ENCODE measurements around the gene PROC.
A peak's percentile ranks its signal among the peaks of the same experiment; 100 is the strongest.

The PROC gene

DNA sequence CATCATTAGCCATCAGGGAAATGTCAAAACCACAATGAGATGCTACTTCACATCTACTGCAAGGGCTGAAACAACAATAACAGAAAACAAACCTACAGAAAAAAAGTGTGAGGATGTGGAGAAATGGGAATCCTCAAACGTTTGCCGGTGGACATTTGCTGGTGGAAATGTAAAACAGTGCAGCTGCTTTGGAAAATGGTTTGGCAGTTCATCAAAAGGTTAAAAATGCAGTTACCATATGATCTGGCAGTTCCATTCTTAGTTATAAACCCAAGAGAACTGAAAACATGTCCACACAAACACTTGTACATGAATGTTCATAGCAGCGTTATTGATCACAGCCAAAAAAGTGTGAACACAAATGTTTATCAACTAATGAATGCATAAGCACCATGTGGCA lies 44.2 kb downstream of the PROC start:
- TF ChIP-seq GATA1 (IDR thresholded peaks at IDR 0.05; ENCODE audit: low read depth, low read length) (no peak), POLR2A (IDR thresholded peaks at IDR 0.05; ENCODE audit: low read length) (no peak)
- DNase-seq: no peak

DNA sequence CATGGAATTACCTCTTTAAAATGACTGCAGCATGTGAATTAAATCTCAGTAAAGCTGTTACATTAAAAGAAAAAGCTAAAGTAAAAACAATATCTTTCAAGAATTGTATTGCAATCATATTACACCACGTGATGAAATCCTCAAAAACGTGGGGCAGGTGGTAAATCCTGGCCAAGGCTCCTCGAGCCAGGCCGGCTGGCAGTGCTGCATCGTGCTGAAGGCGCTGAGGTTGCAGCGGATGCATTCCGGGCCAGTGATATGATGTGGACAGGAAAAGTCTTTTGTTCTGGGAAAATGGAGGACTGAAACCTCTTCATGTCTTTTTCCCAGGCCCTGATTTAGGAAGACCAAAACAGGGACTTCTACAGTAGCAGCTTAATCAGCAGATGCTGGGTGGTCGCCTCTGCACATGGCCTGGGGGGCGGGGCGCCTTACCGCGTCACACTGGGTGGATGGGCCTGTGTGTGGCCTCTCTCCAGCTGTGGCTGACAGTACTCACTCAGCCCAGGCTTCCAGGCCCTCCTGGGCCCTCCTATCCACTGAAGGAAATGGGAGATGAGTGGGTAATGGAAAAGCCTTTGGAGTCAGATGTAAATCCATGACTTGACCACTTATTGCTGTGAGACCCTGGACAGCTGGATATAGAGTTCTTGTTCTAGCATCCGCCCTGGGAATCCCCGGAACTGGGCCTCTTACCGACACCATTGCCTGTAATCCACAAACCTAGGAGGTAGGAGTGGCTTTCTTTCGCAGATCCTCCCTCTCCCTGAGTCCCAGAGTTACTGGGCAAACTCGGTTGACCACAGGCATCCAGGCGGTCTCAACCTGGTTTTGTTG lies 45.1 kb downstream of the PROC start:
- peak in 1 of 2 experiments; percentile 26 for DNase-seq
- TF ChIP-seq POLR2A (IDR thresholded peaks at IDR 0.05; ENCODE audit: low read length): no peak
- TF ChIP-seq GATA1 (IDR thresholded peaks at IDR 0.05; ENCODE audit: low read depth, low read length): no peak

- TF ChIP-seq POLR2A (IDR thresholded peaks at IDR 0.05; ENCODE audit: low read length) (no peak), GATA1 (IDR thresholded peaks at IDR 0.05; ENCODE audit: low read depth, low read length) (no peak)
- DNase-seq: no peak
Observed at GRCh38 chr2:127464470-127465257, 46.4 kb downstream of the PROC start.

GRCh38 chr2:127465258-127465657 lies 47.0 kb downstream of the PROC start:
- TF ChIP-seq GATA1 (IDR thresholded peaks at IDR 0.05; ENCODE audit: low read depth, low read length) (no peak), POLR2A (IDR thresholded peaks at IDR 0.05; ENCODE audit: low read length) (no peak)
- no peak for DNase-seq

DNA sequence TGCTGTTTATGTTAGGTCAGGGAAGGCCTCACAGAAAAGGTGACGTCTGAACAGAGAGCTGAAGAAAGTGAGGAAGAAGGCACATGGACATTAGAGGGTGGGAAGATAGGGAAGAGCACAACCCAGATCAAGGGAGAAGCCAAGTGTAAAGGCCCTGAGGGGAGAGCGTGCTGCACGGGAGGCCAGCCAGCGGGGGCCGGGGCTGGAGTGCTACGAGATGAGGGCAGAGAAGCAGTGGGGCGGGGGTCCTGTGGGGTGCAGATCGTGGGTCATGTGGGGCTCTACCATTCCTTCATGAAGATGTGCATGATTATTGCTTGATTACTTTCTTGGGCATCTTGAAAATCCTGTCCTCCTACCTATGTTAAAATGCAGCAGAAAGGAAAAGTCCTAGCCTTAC lies 50.8 kb downstream of the PROC start:
- no peak for DNase-seq
- TF ChIP-seq POLR2A (IDR thresholded peaks at IDR 0.05; ENCODE audit: low read length) (no peak), GATA1 (IDR thresholded peaks at IDR 0.05; ENCODE audit: low read depth, low read length) (no peak)

- DNase-seq: no peak
- no peak for TF ChIP-seq POLR2A (IDR thresholded peaks at IDR 0.05; ENCODE audit: low read length)
- no peak for TF ChIP-seq GATA1 (IDR thresholded peaks at IDR 0.05; ENCODE audit: low read depth, low read length)
Observed at GRCh38 chr2:127469974-127470373, 51.7 kb downstream of the PROC start.

GRCh38 chr2:127471286-127471988 lies 53.2 kb downstream of the PROC start:
- TF ChIP-seq POLR2A (IDR thresholded peaks at IDR 0.05; ENCODE audit: low read length): no peak
- no peak for TF ChIP-seq GATA1 (IDR thresholded peaks at IDR 0.05; ENCODE audit: low read depth, low read length)
- DNase-seq: no peak

DNA sequence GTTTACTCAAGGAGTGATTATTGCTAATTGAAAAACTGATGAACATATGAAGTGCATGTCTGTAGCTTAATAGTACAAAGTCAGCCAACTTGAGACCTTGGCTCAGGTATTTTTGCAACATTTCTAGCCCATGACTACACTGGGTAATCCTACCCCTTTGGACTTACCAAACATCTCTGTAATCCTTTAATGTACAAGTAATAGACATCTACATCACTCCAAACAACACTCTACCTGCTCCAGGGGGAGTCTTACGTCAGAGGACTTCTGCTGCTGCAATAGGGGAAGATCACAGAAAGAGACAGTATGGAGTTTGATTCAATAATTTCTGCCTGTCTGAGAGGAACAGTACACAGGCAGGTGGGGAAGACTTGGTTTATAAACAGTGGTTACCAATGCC lies 54.0 kb downstream of the PROC start:
- TF ChIP-seq GATA1 (IDR thresholded peaks at IDR 0.05; ENCODE audit: low read depth, low read length) (no peak), POLR2A (IDR thresholded peaks at IDR 0.05; ENCODE audit: low read length) (no peak)
- no peak for DNase-seq

DNA sequence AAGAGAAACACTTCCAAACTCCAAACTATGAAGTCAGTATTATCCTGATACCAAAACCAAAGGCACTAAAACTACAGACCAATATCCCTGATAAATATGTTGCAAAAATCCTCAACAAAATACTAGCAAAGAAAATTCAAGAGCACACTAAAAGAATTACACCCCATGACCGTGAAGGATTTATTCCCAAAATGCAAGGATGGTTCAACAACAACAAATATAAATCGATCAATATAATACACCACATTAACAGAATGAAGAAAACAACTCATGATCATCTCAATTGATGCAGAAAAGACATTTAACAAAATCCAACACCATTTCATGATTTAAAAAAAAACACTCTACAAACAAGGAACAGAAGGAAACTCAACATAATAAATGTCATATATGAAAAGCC lies 57.6 kb downstream of the PROC start:
- TF ChIP-seq POLR2A (IDR thresholded peaks at IDR 0.05; ENCODE audit: low read length): no peak
- DNase-seq: no peak

Data from erythroblast (primary cell).